Central memory CD8-positive, alpha-beta T cell (primary cell): Measurements from ENCODE around the gene B2M.
"Not testable (repeated sequence)": the region's sequence is repeated elsewhere in the genome, so short reads cannot be mapped to it uniquely, and the experiment has no call there.

ENCODE experiments used
- ATAC-seq: fragments of 150-1000 bp; cut with Tn5 transposase; replicated peaks from 2 replicates; pipeline ENCODE4 v1.10.0; 2022; ENCODE audit warnings: mild to moderate bottlenecking, moderate FRiP score, moderate number of reproducible peaks; ENCODE audit not compliant: poor library complexity, severe bottlenecking; ENCODE audit errors: extremely low read depth
- DNase-seq, 2 donors: peaks; one replicate each; pipeline ENCODE4 v3.0.0; 2021; ENCODE audit warnings: low spot score in 2 of 2
- H3K27ac Mint-ChIP-seq: one replicate; pipeline ENCODE4 v1.8.0; 2022; ENCODE audit warnings: low read depth, mild to moderate bottlenecking, moderate library complexity, mixed read lengths
- H3K27me3 Mint-ChIP-seq: one replicate; pipeline ENCODE4 v1.8.0; 2022; ENCODE audit warnings: mixed read lengths
- H3K36me3 Mint-ChIP-seq: one replicate; pipeline ENCODE4 v1.8.0; 2022; ENCODE audit warnings: mild to moderate bottlenecking, moderate library complexity, mixed read lengths; ENCODE audit not compliant: insufficient read depth
- H3K4me1 Mint-ChIP-seq: one replicate; pipeline ENCODE4 v1.8.0; 2022; ENCODE audit warnings: mixed read lengths
- H3K4me3 Mint-ChIP-seq: one replicate; pipeline ENCODE4 v1.8.0; 2022; ENCODE audit warnings: mild to moderate bottlenecking, moderate library complexity, mixed read lengths
- H3K9me3 Mint-ChIP-seq: one replicate; pipeline ENCODE4 v1.8.0; 2022; ENCODE audit warnings: mixed read lengths

B2M gene

DNA sequence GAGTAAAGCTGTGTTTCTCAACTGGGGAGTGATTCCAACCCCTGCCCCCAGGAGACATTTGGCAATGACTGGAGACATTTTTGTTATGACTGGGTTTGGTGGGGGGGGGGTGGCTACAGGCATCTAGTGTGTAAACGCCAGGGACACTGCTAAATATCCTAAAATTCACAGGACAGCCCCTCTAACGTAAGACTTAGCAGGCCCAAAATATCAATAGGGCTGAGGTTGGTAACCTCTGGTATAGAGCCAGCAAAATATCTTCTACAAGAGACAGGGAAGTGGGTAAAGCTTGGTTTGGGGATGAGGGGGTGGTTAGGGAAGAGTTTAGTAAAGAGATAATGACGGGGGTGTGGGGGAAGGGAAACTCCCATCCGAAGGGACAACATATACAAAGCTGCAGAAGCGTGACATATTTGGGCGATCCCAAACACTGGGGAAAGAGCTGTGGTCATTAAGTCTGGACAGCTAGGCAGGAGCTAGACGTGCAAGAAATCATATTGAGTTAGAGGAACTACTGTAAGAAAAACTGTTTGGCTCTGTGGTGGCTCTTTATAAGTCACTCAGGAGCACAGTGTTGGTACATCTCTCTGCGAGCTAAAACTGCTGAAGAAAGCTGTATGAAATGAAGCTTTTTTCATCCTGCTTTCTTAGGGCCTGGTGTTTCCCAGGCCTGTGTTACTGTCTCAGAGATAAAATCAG is 24.3 kb downstream of the B2M start:
- no peak for DNase-seq
- H3K36me3 Mint-ChIP-seq = peaks cover 10% of the 10 kb centered on the region
- H3K4me3 Mint-ChIP-seq = peak overlapping the region; percentile 80
- H3K27ac Mint-ChIP-seq = peak overlapping the region; percentile 99
- peaks cover 56% of the 10 kb centered on the region for H3K4me1 Mint-ChIP-seq
- H3K9me3 Mint-ChIP-seq = no peaks in the 10 kb centered on the region
- peak; percentile 69 for ATAC-seq
- no peaks in the 10 kb centered on the region for H3K27me3 Mint-ChIP-seq

DNA sequence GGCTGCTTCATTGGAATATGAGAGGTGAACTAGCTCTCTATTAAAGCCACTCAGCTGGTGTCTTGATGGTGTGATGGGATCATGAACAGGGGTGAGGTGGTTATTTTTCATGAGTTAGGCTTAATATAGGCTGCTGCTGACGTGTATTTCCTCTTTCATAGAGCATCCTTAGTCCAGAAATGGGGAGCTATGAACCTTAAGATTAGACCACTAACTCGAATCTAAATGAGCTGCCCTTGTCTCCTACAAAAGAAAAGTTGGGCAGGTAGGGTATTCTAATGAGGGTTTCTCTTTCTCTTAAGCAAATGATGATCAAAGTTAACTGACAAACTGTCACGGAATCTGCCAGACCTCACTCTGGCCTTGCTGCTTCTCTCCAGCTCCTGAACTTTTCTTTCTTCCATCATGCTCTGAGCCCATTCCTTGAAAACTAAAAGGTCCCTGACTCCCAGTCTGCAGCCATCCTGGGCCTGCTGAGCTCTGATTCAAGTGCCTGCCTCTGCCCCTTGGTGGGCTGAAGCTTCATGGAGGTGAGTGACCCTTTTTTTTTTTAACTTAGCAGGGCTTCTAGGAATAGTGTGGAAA is 25.0 kb downstream of the B2M start, which contains the start of gene TRIM69:
TSS of gene TRIM69 (plus strand) at position 348 of the 585 bp plus-strand sequence. CDS start at position 525, 177 bp downstream.
- ATAC-seq = peak; percentile 9
- H3K9me3 Mint-ChIP-seq = no peaks in the 10 kb centered on the region
- peak within 1 kb of the TSS; percentile 80 for H3K4me3 Mint-ChIP-seq
- H3K27me3 Mint-ChIP-seq = no peaks in the 10 kb centered on the region
- DNase-seq = no peak
- H3K4me1 Mint-ChIP-seq = peaks cover 54% of the 10 kb centered on the region
- peak within 1 kb of the TSS; percentile 99 for H3K27ac Mint-ChIP-seq
- peaks cover 12% of the 10 kb centered on the region for H3K36me3 Mint-ChIP-seq

DNA sequence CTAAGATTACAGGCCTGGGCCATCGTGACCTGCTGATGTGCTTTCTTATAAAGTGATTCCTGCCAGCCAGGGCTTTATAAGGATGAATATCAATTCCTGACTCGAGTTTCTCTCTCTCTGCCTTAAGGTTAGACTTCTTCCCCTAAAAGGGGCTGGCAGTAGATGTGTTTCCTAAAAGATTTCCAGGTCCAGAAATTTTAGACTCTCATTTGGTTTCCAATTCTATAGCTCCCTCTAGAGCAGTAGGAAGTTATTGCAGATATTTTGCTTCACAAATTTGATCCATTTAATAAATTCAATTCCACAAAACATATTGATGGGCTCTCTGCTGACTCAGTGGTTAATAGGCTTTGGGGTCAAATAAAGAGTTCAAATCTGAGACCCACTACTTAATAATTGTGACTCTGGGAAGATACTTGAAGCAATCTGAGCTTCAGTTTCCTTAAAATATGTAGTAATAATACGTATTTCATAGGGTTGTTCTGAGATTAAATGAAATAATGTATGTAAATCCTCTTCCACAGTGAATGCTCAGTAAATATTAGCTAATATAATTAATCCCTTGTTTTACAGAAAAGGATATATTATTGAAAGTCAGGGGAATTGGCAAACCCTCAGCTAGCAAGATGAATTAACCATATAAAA is 27.1 kb downstream of the B2M start:
- Mint-ChIP-seq H3K36me3 (peaks cover 4% of the 10 kb centered on the region), H3K4me3 (peak overlapping the region; percentile 61), H3K4me1 (peaks cover 39% of the 10 kb centered on the region), H3K9me3 (no peaks in the 10 kb centered on the region), H3K27ac (peak overlapping the region; percentile 57), H3K27me3 (no peaks in the 10 kb centered on the region)
- ATAC-seq (no peak), DNase-seq (no peak)

DNA sequence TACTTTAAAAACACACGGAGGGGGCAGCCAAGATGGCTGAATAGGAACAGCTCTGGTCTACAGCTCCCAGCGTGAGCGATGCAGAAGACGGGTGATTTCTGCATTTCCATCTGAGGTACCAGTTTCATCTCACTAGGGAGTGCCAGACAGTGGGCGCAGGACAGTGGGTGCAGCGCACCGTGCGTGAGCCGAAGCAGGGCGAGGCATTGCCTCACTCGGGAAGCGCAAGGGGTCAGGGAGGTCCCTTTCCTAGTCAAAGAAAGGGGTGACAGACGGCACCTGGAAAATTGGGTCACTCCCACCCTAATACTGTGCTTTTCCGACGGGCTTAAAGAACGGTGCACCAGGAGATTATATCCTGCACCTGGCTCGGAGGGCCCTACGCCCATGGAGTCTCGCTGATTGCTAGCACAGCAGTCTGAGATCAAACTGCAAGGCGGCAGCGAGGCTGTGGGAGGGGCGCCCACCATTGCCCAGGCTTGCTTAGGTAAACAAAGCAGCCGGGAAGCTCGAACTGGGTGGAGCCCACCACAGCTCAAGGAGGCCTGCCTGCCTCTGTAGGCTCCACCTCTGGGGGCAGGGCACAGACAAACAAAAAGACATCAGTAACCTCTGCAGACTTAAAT is 28.0 kb downstream of the B2M start:
- not testable (repeated sequence) for DNase-seq, H3K27me3 Mint-ChIP-seq, H3K36me3 Mint-ChIP-seq, ATAC-seq, H3K27ac Mint-ChIP-seq, H3K9me3 Mint-ChIP-seq
- H3K4me3 Mint-ChIP-seq = peak overlapping the region; percentile 61
- peaks cover 34% of the 10 kb centered on the region for H3K4me1 Mint-ChIP-seq

DNA sequence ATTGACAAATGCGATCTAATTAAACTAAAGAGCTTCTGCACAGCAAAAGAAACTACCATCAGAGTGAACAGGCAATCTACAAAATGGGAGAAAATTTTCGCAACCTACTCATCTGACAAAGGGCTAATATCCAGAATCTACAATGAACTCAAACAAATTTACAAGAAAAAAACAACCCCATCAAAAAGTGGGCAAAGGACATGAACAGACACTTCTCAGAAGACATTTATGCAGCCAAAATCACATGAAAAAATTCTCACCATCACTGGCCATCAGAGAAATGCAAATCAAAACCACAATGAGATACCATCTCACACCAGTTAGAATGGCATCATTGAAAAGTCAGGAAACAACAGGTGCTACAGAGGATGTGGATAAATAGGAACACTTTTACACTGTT is 32.1 kb downstream of the B2M start:
- H3K4me1 Mint-ChIP-seq, H3K27me3 Mint-ChIP-seq, H3K4me3 Mint-ChIP-seq, H3K36me3 Mint-ChIP-seq, DNase-seq, H3K27ac Mint-ChIP-seq, H3K9me3 Mint-ChIP-seq, ATAC-seq: not testable (repeated sequence)

DNA sequence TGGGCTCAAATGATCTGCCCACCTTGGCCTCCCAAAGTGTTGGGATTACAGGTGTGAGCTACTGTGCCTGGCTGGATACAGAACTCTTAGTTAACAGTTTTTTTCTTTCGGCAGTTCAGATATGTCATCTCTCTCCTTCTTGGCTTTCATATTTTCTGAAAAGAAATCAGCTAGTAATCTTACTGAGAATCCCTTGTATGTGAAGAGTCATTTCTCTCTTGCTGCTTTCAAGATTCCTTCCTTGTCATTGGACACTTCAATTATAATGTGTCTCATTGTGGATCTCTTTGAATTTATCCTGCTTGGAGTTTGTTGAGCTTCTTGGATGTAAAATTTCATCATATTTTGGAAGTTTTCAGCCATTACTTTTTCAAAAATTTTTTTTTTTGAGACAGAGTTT is 42.0 kb downstream of the B2M start:
- Mint-ChIP-seq H3K27me3 (no peaks in the 10 kb centered on the region), H3K4me3 (no peak overlapping the region), H3K27ac (no peak overlapping the region), H3K9me3 (no peaks in the 10 kb centered on the region), H3K4me1 (peaks cover 13% of the 10 kb centered on the region), H3K36me3 (peaks cover 3% of the 10 kb centered on the region)
- ATAC-seq (no peak), DNase-seq (no peak)

DNA sequence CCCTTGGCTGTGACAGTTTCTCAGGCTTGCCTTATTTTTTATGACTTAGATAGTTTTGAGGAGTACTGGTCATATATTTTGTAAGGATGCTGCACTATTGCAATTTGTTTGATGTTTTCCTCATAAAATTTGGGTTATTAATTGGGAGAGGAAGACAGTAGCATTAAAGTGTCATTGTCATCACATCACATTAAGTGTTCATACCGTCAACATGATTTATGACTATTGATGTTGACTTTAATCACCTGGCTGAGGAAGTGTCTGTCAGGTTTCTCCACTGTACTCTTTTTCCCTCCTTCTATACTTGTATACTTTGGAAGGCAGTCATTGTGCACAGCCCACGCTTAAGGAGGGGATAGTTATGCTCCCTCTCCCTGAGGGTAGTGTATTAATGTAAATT is 51.9 kb downstream of the B2M start:
- Mint-ChIP-seq H3K27me3 (no peaks in the 10 kb centered on the region), H3K9me3 (no peaks in the 10 kb centered on the region), H3K27ac (no peak overlapping the region), H3K4me1 (no peaks in the 10 kb centered on the region), H3K36me3 (peaks cover 3% of the 10 kb centered on the region), H3K4me3 (no peak overlapping the region)
- no peak for ATAC-seq
- DNase-seq = no peak

DNA sequence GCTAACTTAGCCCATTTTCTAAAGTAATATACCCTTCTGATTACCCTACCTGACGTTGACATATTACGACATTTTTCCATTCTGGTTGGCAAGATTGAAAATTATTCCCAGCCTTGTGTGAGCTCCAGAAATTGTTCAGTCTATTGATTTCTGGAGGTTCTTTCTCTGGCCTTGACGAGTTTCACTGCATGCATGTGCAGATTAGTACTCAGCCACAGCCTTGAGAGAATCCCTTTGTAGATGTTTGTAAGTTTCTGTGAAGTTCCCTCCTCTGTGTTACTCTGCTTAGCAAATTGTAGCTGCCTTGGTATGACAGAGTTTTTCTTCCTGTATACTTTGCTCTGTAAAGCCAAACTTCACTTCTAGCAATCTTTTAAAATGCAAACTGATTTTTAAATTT is 52.5 kb downstream of the B2M start:
- Mint-ChIP-seq H3K36me3 (peaks cover 2% of the 10 kb centered on the region), H3K4me3 (no peak overlapping the region), H3K9me3 (no peaks in the 10 kb centered on the region), H3K4me1 (no peaks in the 10 kb centered on the region), H3K27me3 (no peaks in the 10 kb centered on the region), H3K27ac (no peak overlapping the region)
- DNase-seq = no peak
- no peak for ATAC-seq

DNA sequence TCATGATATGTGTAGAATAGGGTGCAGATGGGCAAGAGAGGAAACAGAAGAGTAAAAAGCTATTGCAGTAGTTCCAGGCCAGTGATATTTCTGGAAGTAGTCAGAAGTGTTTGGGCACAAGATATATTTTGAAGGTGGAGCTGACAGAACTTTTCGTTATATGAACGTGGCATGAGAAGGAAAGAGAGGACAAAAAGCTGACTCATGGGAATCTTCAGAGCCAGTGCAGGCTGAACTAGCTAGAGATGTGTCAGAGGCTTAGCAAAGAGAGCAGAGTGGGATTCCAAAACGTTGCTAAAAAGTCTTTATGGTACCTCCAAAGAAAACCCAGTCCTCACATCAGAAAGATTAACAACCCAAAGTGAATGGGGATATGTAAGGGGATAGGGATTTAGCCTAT is 53.7 kb downstream of the B2M start:
- ATAC-seq = no peak
- Mint-ChIP-seq H3K27me3 (no peaks in the 10 kb centered on the region), H3K4me1 (no peaks in the 10 kb centered on the region), H3K36me3 (peaks cover 3% of the 10 kb centered on the region), H3K27ac (no peak overlapping the region), H3K9me3 (no peaks in the 10 kb centered on the region), H3K4me3 (no peak overlapping the region)
- no peak for DNase-seq
